CD4-positive, alpha-beta T cell (primary cell): Measurements from ENCODE around the gene WDPCP. TPM values are rescaled to one million over a fixed set of nuclear protein-coding genes. Genes with fewer than 3 reads are reported as not detected.

Experiments
- ATAC-seq: fragments of 200-7000 bp; cut with Tn5 transposase; one replicate; pipeline ENCODE4 v1.10.0; 2022; ENCODE audit warnings: mild to moderate bottlenecking; ENCODE audit not compliant: poor library complexity
- CTCF ChIA-PET: fragments of 350-600 bp; sonication (Branson Sonifier 250); formaldehyde crosslinking; loops from one replicate; lab custom pipeline; 2021; ENCODE audit warnings: antibody characterized with exemption, inconsistent platforms; lab: Charles Lee
- POLR2A ChIA-PET: fragments of 350-600 bp; sonication (Branson Sonifier 250); formaldehyde crosslinking; loops from one replicate; lab custom pipeline; 2021; ENCODE audit warnings: antibody characterized with exemption, inconsistent platforms; lab: Charles Lee
- DNase-seq, 14 experiments: peaks; one replicate each; pipeline ENCODE4 v3.0.0-alpha.2; 2013 to 2020; ENCODE audit warnings: mixed read lengths in 2 of 14
- H3K27ac ChIP-seq, 2 donors: one replicate each; pipeline versions ENCODE4 v1.5.1 to v1.7.0; 2013; ENCODE audit warnings: low read length in 2 of 2, low read depth in 1 of 2, mild to moderate bottlenecking in 1 of 2
- H3K27me3 ChIP-seq, 2 experiments: 1 replicate in 1 of 2; 2 replicates in 1 of 2; pipeline versions ENCODE4 v1.6.1 to v1.7.0; 2013; ENCODE audit warnings: low read length in 2 of 2, control low read depth in 1 of 2, mild to moderate bottlenecking in 1 of 2, moderate library complexity in 1 of 2; ENCODE audit not compliant: insufficient read depth in 2 of 2, control insufficient read depth in 1 of 2
- H3K36me3 ChIP-seq: one replicate; pipeline ENCODE4 v1.6.1; 2013; ENCODE audit warnings: low read length, control low read depth; ENCODE audit not compliant: insufficient read depth
- H3K4me1 ChIP-seq: one replicate; pipeline ENCODE4 v1.6.1; 2013; ENCODE audit warnings: low read length, control low read depth; ENCODE audit not compliant: insufficient read depth
- H3K4me3 ChIP-seq: one replicate; pipeline ENCODE4 v1.5.1; 2013; ENCODE audit warnings: mild to moderate bottlenecking, low read length, moderate library complexity
- H3K9me3 ChIP-seq, 2 experiments: 1 replicate in 1 of 2; 2 replicates in 1 of 2; pipeline versions ENCODE4 v1.6.1 to v1.7.0; 2013; ENCODE audit warnings: low read length in 2 of 2, mild to moderate bottlenecking in 2 of 2, control low read depth in 1 of 2, moderate library complexity in 1 of 2; ENCODE audit not compliant: control insufficient read depth in 1 of 2, insufficient read depth in 1 of 2
- H3K27ac Mint-ChIP-seq: one replicate; pipeline ENCODE4 v1.8.0; 2020; ENCODE audit warnings: mixed read lengths
- H3K27me3 Mint-ChIP-seq: one replicate; pipeline ENCODE4 v1.8.0; 2021; ENCODE audit warnings: mixed read lengths
- H3K36me3 Mint-ChIP-seq: one replicate; pipeline ENCODE4 v1.8.0; 2021; ENCODE audit warnings: low read depth, mixed read lengths
- H3K4me1 Mint-ChIP-seq: one replicate; pipeline ENCODE4 v1.8.0; 2021; ENCODE audit warnings: low read depth, mixed read lengths
- H3K4me3 Mint-ChIP-seq: one replicate; pipeline ENCODE4 v1.8.0; 2020; ENCODE audit warnings: mild to moderate bottlenecking, mixed read lengths
- H3K9me3 Mint-ChIP-seq: one replicate; pipeline ENCODE4 v1.8.0; 2020; ENCODE audit warnings: mixed read lengths
- intact Hi-C, 2 experiments: fragments of 100-400 bp; cut with DNase I in 1 of 2; cut with micrococcal nuclease in 1 of 2; formaldehyde crosslinking; loops; one replicate each; pipeline versions ENCODE4 v1.15.1 to v1.9.0; 2023 to 2025; cut with DNase I, micrococcal nuclease
- total RNA-seq, 174 experiments: library from RNA in 2 of 174; stranded (reverse) in 2 of 174; gene quantifications; one replicate each; pipeline ENCODE4 v1.2.3 and lab custom pipeline; 2021 to 2026
- TF ChIP-seq, protein P1 (sequence below): fragments of 200-600 bp; IDR thresholded peaks from one replicate; pipeline ENCODE4 v1.8.0; 2022; ENCODE audit warnings: antibody characterized with exemption, mild to moderate bottlenecking

WDPCP gene
- total RNA-seq, 2 experiments from 2014 or later = 8.7 to 9.9 TPM

DNA sequence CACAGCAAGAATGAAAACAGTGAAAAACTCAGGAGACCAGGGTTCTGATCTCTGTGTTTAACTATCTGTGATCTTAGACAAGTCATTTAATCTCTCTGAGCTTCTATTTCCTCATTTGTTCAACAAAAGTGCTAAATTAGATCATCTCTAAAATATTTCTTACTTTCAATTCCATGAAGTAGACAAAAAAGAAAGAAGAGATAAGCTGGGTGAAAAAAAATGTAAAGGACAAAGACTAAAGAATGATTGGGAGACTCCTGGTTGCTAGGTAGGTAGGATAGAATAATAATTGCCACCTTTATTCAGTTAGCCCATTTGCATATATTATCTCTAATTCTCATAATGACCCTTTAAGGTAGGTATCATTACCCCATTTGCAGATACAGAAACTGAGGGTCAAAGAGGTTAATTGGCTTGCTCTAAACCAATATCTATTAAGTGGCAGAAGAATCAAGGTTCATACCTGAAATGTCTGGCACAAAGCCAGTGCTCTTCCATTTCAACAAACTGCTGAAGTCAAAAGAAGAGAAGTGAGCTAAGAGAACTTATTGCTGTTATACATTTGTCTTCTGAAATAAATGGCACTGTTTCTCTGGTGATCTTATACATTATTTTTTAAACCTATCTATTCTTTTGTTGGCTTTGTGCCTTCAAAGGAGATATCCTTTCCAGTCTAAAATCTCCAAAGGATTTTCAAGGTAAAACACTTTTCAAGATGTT lies 395.9 kb downstream of the WDPCP start:
- Mint-ChIP-seq H3K27ac (no peak overlapping the region), H3K9me3 (peaks cover 8% of the 10 kb centered on the region), H3K36me3 (peaks cover 48% of the 10 kb centered on the region), H3K27me3 (no peaks in the 10 kb centered on the region), H3K4me3 (no peak overlapping the region), H3K4me1 (no peaks in the 10 kb centered on the region)
- ChIA-PET POLR2A (no interaction called here), CTCF (no interaction called here)
- intact Hi-C loops = no loop called here
- TF ChIP-seq, protein P1, sequence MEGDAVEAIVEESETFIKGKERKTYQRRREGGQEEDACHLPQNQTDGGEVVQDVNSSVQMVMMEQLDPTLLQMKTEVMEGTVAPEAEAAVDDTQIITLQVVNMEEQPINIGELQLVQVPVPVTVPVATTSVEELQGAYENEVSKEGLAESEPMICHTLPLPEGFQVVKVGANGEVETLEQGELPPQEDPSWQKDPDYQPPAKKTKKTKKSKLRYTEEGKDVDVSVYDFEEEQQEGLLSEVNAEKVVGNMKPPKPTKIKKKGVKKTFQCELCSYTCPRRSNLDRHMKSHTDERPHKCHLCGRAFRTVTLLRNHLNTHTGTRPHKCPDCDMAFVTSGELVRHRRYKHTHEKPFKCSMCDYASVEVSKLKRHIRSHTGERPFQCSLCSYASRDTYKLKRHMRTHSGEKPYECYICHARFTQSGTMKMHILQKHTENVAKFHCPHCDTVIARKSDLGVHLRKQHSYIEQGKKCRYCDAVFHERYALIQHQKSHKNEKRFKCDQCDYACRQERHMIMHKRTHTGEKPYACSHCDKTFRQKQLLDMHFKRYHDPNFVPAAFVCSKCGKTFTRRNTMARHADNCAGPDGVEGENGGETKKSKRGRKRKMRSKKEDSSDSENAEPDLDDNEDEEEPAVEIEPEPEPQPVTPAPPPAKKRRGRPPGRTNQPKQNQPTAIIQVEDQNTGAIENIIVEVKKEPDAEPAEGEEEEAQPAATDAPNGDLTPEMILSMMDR = no peak
- H3K4me1 ChIP-seq = no peaks in the 10 kb centered on the region
- no peak overlapping the region for H3K27ac ChIP-seq
- no peak overlapping the region for H3K4me3 ChIP-seq
- no peak for DNase-seq
- no peaks in the 10 kb centered on the region for H3K27me3 ChIP-seq
- H3K36me3 ChIP-seq = no peaks in the 10 kb centered on the region
- ATAC-seq = no peak
- peaks cover 11 to 18% of the 10 kb centered on the region in 2 experiments for H3K9me3 ChIP-seq

DNA sequence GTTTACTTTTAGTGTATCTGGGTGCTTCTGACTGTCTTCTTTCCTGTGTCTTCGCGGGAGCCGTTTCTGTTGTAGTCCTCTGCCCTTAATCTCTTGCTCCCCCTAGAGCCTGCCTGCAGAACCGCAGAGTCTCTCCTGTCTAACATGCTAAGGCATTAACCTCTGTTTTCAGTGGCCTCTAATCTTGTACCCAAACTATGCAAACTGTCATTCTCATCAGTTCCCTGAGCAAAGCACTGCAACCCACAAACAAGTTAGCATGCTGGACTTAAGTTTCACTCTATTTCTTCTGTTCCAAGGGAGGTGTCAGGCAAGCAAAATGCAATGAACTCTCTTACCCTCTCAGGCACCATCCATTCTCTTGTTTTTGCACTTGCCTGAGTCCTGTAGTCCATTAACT lies 399.3 kb downstream of the WDPCP start:
- Histone ChIP-seq H3K4me3 (no peak overlapping the region), H3K4me1 (no peaks in the 10 kb centered on the region), H3K27me3 (no peaks in the 10 kb centered on the region), H3K27ac (no peak overlapping the region), H3K36me3 (no peaks in the 10 kb centered on the region), H3K9me3 (peaks cover 24 to 27% of the 10 kb centered on the region in 2 experiments)
- ChIA-PET CTCF (no interaction called here), POLR2A (no interaction called here)
- intact Hi-C loops = no loop called here
- Mint-ChIP-seq H3K4me3 (no peak overlapping the region), H3K9me3 (peaks cover 14% of the 10 kb centered on the region), H3K4me1 (no peaks in the 10 kb centered on the region), H3K36me3 (peaks cover 60% of the 10 kb centered on the region), H3K27ac (no peak overlapping the region), H3K27me3 (no peaks in the 10 kb centered on the region)
- no peak for DNase-seq
- TF ChIP-seq, protein P1 = no peak
- no peak for ATAC-seq

DNA sequence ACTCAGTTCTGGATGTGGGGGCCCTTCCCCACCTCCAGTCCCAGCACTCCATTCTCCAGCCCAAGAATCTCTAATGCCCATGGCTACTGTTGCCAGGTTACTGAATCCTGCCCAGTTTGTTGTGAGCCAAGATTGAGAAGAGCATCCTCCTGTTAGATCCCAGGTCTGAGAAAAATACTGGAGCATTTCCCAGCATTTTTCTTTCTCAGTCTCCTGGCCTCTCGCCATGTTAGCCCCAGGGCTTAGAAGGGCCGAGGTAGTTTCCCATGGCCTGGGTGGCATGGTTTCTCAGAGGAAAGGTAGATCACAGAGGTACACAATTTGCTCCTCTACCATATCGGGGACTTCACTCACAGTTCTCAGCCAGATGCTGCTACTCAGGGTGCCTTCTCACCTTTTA lies 401.9 kb downstream of the WDPCP start:
- ATAC-seq (no peak), DNase-seq (no peak)
- H3K4me1 ChIP-seq = no peaks in the 10 kb centered on the region
- Mint-ChIP-seq H3K4me1 (no peaks in the 10 kb centered on the region), H3K27me3 (no peaks in the 10 kb centered on the region), H3K36me3 (peaks cover 67% of the 10 kb centered on the region), H3K4me3 (no peak overlapping the region), H3K9me3 (peaks cover 28% of the 10 kb centered on the region), H3K27ac (no peak overlapping the region)
- H3K27ac ChIP-seq = no peak overlapping the region
- no peaks in the 10 kb centered on the region for H3K27me3 ChIP-seq
- ChIA-PET POLR2A (no interaction called here), CTCF (no interaction called here)
- TF ChIP-seq, protein P1 = no peak
- intact Hi-C loops = no loop called here
- no peaks in the 10 kb centered on the region for H3K36me3 ChIP-seq
- H3K9me3 ChIP-seq = peaks cover 23 to 27% of the 10 kb centered on the region in 2 experiments
- no peak overlapping the region for H3K4me3 ChIP-seq
